22Rv1 (cell line): ENCODE results near the gene B4GALT6.

ENCODE experiments used
- H3K27ac ChIP-seq: fragments of 450-650 bp; 2 replicates; pipeline ENCODE4 v1.5.1; 2017
- CTCF ChIP-seq: fragments of 450-650 bp; IDR thresholded peaks from 2 replicates; pipeline ENCODE4 v1.5.1; 2017; ENCODE audit warnings: mild to moderate bottlenecking
- ZFX ChIP-seq: fragments of 450-650 bp; IDR thresholded peaks from 2 replicates; pipeline ENCODE4 v1.6.1; 2017; ENCODE audit warnings: antibody characterized with exemption, borderline replicate concordance

B4GALT6 gene

DNA sequence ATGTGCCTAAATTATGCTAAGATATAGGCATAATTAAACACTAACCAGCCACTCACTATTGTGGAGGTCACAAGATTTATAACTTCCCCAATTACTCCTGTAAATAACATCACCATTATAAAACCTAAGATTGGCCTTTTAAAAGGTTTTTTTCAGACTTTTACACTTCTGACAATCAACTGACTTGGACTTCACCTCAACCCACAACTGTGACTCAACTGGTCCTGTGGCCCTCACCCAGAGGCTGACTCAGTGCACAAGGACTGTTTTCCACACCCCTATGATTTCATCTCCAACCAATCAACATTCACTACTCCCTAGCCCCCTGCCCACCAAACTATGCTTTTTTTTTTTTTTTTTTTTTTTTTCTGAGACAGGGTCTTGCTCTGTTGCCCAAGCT is 81.1 kb downstream of the B4GALT6 start:
- H3K27ac ChIP-seq = no peak overlapping the region
- no peak for TF ChIP-seq CTCF
- TF ChIP-seq ZFX = no peak

DNA sequence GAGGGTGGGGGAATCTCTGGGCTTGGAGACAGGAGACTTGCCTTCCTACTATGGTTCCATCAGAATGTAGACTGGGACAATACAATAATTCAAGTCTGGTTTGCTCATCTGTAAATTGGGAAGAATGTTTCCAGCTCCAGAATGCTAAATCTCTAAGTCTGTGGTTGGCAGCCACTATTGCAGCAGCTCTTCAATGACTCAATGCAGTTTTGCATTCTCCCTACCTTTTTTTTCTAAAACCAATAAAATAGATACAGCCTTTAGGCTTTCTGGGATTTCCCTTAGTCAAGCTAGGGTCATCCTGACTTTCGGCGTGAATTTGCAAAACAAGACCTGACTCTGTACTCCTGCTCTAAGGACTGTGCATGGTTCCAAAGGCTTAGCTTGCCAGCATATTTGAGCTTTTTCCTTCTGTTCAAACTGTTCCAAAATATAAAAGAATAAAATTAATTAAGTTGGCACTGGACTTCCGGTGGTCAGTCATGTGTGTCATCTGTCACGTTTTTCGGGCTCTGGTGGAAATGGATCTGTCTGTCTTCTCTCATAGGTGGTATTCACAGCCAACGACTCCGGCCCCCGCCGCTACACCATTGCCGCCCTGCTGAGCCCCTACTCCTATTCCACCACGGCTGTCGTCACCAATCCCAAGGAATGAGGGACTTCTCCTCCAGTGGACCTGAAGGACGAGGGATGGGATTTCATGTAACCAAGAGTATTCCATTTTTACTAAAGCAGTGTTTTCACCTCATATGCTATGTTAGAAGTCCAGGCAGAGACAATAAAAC is 86.2 kb downstream of the B4GALT6 start:
- H3K27ac ChIP-seq = no peak overlapping the region
- TF ChIP-seq CTCF = no peak
- TF ChIP-seq ZFX = no peak

DNA sequence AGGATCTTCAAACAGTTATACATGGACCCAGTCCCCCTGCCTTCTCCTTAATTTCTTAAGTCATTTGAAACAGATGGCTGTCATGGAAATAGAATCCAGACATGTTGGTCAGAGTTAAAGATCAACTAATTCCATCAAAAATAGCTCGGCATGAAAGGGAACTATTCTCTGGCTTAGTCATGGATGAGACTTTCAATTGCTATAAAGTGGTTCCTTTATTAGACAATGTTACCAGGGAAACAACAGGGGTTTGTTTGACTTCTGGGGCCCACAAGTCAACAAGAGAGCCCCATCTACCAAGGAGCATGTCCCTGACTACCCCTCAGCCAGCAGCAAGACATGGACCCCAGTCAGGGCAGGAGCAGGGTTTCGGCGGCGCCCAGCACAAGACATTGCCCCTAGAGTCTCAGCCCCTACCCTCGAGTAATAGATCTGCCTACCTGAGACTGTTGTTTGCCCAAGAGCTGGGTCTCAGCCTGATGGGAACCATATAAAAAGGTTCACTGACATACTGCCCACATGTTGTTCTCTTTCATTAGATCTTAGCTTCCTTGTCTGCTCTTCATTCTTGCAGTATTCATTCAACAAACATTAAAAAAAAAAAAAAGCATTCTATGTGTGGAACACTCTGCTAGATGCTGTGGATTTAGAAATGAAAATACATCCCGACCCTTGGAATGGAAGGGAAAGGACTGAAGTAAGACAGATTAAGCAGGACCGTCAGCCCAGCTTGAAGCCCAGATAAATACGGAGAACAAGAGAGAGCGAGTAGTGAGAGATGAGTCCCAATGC is 88.1 kb downstream of the B4GALT6 start:
- H3K27ac ChIP-seq = no peak overlapping the region
- TF ChIP-seq ZFX (no peak), CTCF (no peak)

DNA sequence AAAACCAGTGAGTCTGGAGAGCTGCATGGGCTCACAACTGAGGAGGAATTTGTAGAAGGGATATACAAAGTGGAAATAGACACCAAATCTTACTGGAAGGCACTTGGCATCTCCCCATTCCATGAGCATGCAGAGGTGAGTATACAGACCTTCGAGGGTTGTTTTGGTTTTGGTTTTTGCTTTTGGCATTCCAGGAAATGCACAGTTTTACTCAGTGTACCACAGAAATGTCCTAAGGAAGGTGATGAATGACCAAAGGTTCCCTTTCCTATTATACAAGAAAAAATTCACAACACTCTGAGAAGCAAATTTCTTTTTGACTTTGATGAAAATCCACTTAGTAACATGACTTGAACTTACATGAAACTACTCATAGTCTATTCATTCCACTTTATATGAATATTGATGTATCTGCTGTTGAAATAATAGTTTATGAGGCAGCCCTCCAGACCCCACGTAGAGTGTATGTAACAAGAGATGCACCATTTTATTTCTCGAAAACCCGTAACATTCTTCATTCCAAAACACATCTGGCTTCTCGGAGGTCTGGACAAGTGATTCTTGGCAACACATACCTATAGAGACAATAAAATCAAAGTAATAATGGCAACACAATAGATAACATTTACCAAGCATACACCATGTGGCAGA is 89.1 kb downstream of the B4GALT6 start:
- TF ChIP-seq ZFX (no peak), CTCF (no peak)
- H3K27ac ChIP-seq = no peak overlapping the region

DNA sequence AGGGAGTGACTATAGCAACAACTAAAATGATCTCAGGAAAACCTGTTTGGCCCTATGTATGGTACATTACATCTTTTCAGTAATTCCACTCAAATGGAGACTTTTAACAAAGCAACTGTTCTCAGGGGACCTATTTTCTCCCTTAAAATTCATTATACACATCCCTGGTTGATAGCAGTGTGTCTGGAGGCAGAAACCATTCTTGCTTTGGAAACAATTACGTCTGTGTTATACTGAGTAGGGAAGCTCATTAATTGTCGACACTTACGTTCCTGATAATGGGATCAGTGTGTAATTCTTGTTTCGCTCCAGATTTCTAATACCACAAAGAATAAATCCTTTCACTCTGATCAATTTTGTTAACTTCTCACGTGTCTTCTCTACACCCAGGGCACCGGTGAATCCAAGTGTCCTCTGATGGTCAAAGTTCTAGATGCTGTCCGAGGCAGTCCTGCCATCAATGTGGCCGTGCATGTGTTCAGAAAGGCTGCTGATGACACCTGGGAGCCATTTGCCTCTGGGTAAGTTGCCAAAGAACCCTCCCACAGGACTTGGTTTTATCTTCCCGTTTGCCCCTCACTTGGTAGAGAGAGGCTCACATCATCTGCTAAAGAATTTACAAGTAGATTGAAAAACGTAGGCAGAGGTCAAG is 91.7 kb downstream of the B4GALT6 start:
- TF ChIP-seq ZFX (no peak), CTCF (no peak)

GRCh38 chr18:31591628-31592027 is 92.8 kb downstream of the B4GALT6 start, which contains the start of gene TTR:
TSS of gene TTR (plus strand) at chr18:31591877. CDS start at chr18:31591903, 26 bp downstream.
- TF ChIP-seq ZFX (no peak), CTCF (no peak)
- H3K27ac ChIP-seq = no peak within 1 kb of the TSS

More for the DNA sequence above, 91.7 kb downstream of the B4GALT6 start:
- no peak overlapping the region for H3K27ac ChIP-seq
